Bronchial epithelial cell (primary cell): ENCODE data around the gene LCOR. TPM values are rescaled to one million over a fixed set of nuclear protein-coding genes. Genes with fewer than 3 reads are reported as not detected.

ENCODE experiments used
- DNase-seq: peaks from one replicate; pipeline ENCODE4 v3.0.0-alpha.2; 2010; ENCODE audit warnings: low read depth
- FAIRE-seq: peaks from 2 replicates; lab custom pipeline; 2011; peaks lifted over from hg19 to GRCh38; lab: Jason Lieb, UNC
- H3K27me3 ChIP-seq: 2 replicates; pipeline ENCODE4 v1.5.1; 2011; ENCODE audit warnings: low read length; ENCODE audit not compliant: control insufficient read depth, insufficient read depth
- H3K36me3 ChIP-seq: 2 replicates; pipeline ENCODE4 v1.5.1; 2011; ENCODE audit warnings: low read length; ENCODE audit not compliant: control insufficient read depth, insufficient read depth
- H3K4me3 ChIP-seq: 2 replicates; pipeline ENCODE4 v1.5.1; 2011; ENCODE audit warnings: mild to moderate bottlenecking, low read depth, low read length, control low read depth
- CTCF ChIP-seq: IDR thresholded peaks from 2 replicates; pipeline ENCODE4 v1.5.1; 2011; ENCODE audit warnings: mild to moderate bottlenecking, moderate library complexity, low read length, control low read depth, inconsistent platforms; ENCODE audit not compliant: insufficient read depth, severe bottlenecking
- total RNA-seq: library from RNA; depleted of rRNA; stranded (reverse); fragments of >200 nt; gene quantifications from 2 replicates; pipeline ENCODE4 v1.2.1, GENCODE V29; 2014

Gene LCOR
- total RNA-seq, 1 donor from 2014 or later = 29.5 TPM

GRCh38 chr10:97042081-97042480, 210.0 kb downstream of the LCOR start:
- FAIRE-seq = no peak
- H3K36me3 ChIP-seq = no peaks in the 10 kb centered on the region
- DNase-seq = no peak
- TF ChIP-seq CTCF = no peak
- H3K4me3 ChIP-seq = no peak overlapping the region
- H3K27me3 ChIP-seq = no peaks in the 10 kb centered on the region

- no peaks in the 10 kb centered on the region for H3K36me3 ChIP-seq
- no peak overlapping the region for H3K4me3 ChIP-seq
- FAIRE-seq = no peak
- DNase-seq = no peak
- no peaks in the 10 kb centered on the region for H3K27me3 ChIP-seq
- TF ChIP-seq CTCF = no peak
Observed at GRCh38 chr10:97042716-97043562, 210.8 kb downstream of the LCOR start.

GRCh38 chr10:97043563-97043855, 211.4 kb downstream of the LCOR start:
- no peaks in the 10 kb centered on the region for H3K36me3 ChIP-seq
- no peaks in the 10 kb centered on the region for H3K27me3 ChIP-seq
- H3K4me3 ChIP-seq = no peak overlapping the region
- DNase-seq (no peak), FAIRE-seq (no peak)
- no peak for TF ChIP-seq CTCF

Other genes starting within 250 kb of the LCOR start
- gene TM9SF3, start 245.3 kb upstream of the LCOR start, total RNA-seq = 121 and 145 TPM in 2 replicates
- 2.1 and 5.2 TPM in 2 replicates for gene PIK3AP1, start 111.8 kb upstream of the LCOR start, total RNA-seq